ENCODE data around the gene NXPH2. TPM values are rescaled to one million over a fixed set of nuclear protein-coding genes. Genes with fewer than 3 reads are reported as not detected.
A peak's percentile ranks its signal among the peaks of the same experiment; 100 is the strongest.

The NXPH2 gene
- total RNA-seq, 1 experiment from 2014 or later = 1.8 TPM

DNA sequence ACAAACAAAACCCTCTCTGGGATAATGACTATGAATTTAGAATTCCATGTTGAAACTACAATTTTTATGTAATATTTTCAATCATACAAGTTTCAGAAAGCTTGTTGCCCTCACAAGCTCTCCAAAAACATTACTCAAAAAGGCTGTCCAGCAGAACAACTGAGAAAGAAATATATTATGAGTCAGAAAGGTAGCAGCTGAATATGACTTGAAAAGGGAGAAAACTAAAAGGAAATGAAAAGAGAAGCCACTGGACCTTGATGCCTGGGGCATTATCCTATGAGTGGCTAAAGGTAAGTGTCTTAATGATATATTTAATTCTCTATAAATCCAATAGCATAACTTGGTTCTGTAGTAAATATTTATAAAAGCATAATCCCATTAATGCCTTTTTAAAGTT, 61.8 kb downstream of the NXPH2 start:
- no peaks in the 10 kb centered on the region for H4K20me1 ChIP-seq (ENCODE audit: control insufficient read depth, insufficient read depth, insufficient read length)
- H3K23me2 ChIP-seq (ENCODE audit: insufficient read length, low read depth, low read length, poor library complexity, severe bottlenecking) = no peaks in the 10 kb centered on the region
- no peak overlapping the region for H2BK20ac ChIP-seq (ENCODE audit: low read depth, low read length, poor library complexity, severe bottlenecking)
- Mint-ChIP-seq H3K9me3 (no peaks in the 10 kb centered on the region), H3K36me3 (ENCODE audit: insufficient read depth in 1 of 3, low read depth in 3 of 3) (peaks cover 0 to 5% (median 0%) of the 10 kb centered on the region in 3 experiments; a peak in 2 of 7 replicates), H3K27ac (peak overlapping the region in 1 of 3 experiments; percentile 27; a peak in 1 of 7 replicates), H3K27me3 (ENCODE audit: low read depth) (no peaks in the 10 kb centered on the region), H3K4me1 (peaks cover 16 to 23% of the 10 kb centered on the region in 2 experiments), H3K4me3 (no peak overlapping the region)
- no peak overlapping the region for H3K56ac ChIP-seq (ENCODE audit: insufficient read length, low read depth, low read length)
- H3K18ac ChIP-seq (ENCODE audit: insufficient read length, low read depth, low read length) = no peak overlapping the region
- H4K5ac ChIP-seq (ENCODE audit: insufficient read length, low read depth, low read length) = no peak overlapping the region
- no peak overlapping the region for H2BK5ac ChIP-seq (ENCODE audit: insufficient read length, low read length)
- H3K9me3 ChIP-seq (ENCODE audit: control insufficient read depth, low read depth, low read length) = no peaks in the 10 kb centered on the region
- H2BK12ac ChIP-seq (ENCODE audit: insufficient read length, low read depth, low read length) = no peak overlapping the region
- H3K9ac ChIP-seq (ENCODE audit: extremely low read depth, insufficient read length, low read length) = no peak overlapping the region
- TF ChIP-seq, protein P1, sequence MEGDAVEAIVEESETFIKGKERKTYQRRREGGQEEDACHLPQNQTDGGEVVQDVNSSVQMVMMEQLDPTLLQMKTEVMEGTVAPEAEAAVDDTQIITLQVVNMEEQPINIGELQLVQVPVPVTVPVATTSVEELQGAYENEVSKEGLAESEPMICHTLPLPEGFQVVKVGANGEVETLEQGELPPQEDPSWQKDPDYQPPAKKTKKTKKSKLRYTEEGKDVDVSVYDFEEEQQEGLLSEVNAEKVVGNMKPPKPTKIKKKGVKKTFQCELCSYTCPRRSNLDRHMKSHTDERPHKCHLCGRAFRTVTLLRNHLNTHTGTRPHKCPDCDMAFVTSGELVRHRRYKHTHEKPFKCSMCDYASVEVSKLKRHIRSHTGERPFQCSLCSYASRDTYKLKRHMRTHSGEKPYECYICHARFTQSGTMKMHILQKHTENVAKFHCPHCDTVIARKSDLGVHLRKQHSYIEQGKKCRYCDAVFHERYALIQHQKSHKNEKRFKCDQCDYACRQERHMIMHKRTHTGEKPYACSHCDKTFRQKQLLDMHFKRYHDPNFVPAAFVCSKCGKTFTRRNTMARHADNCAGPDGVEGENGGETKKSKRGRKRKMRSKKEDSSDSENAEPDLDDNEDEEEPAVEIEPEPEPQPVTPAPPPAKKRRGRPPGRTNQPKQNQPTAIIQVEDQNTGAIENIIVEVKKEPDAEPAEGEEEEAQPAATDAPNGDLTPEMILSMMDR (conservative IDR thresholded peaks at IDR 0.05) = no peak
- H3K4me1 ChIP-seq (ENCODE audit: insufficient read depth, low read length) = no peaks in the 10 kb centered on the region
- no peak overlapping the region for H2AFZ ChIP-seq (ENCODE audit: low read length)
- no peak overlapping the region for H3T11ph ChIP-seq (ENCODE audit: low read length)
- no peaks in the 10 kb centered on the region for H3K79me1 ChIP-seq (ENCODE audit: insufficient read depth, low read depth, low read length, poor library complexity, severe bottlenecking)
- no peak overlapping the region for H3K23ac ChIP-seq (ENCODE audit: insufficient read length, low read depth, low read length)
- no peak overlapping the region for H3K27ac ChIP-seq (ENCODE audit: insufficient read length, low read depth, low read length)
- H2BK15ac ChIP-seq (ENCODE audit: low read depth, low read length) = no peak overlapping the region
- no peak overlapping the region for H4K91ac ChIP-seq (ENCODE audit: insufficient read length, low read depth, low read length)
- H3K27me3 ChIP-seq (ENCODE audit: insufficient read depth, low read length) = no peaks in the 10 kb centered on the region
- H3K79me2 ChIP-seq (ENCODE audit: insufficient read depth, low read length) = no peaks in the 10 kb centered on the region
- no peak for DNase-seq
- no peak overlapping the region for H4K8ac ChIP-seq (replicated peaks; ENCODE audit: insufficient read length, low read depth, low read length)
- H3K4ac ChIP-seq (ENCODE audit: low read depth, low read length) = no peak overlapping the region
- no peak overlapping the region for H2AK5ac ChIP-seq (ENCODE audit: insufficient read length, low read length)
- no peak overlapping the region for H3K14ac ChIP-seq (ENCODE audit: insufficient read depth, low read length)
- H2BK120ac ChIP-seq (ENCODE audit: low read depth, low read length, poor library complexity, severe bottlenecking) = no peak overlapping the region
- no peak overlapping the region for H3K4me2 ChIP-seq (ENCODE audit: insufficient read depth, insufficient read length, low read length)
